Measurements from ENCODE around the gene SLC24A2.

Gene SLC24A2

DNA sequence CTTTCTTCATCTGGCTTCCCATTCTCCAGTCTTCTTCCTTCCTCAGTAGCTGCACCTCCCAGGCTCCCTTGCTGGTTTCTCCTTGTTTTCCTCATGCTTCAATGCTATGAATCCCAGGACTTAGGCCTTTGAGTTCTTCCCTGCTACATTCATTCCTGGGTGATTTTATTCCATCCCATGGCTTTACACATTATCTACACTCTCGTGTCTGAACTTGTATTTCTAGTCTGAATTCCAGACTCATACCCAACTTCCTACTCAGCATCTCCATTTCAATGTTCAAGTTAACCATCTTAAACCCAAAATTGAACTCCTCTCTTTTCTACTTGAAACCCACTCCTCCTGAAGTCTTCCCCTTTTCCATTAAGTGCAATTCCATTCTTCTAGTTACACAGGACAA lies 20.0 kb downstream of the SLC24A2 start:
- in situ Hi-C loops (cut with MboI; ENCODE audit: low sequenced_read_pairs): no loop called here

- in situ Hi-C loops (cut with MboI; ENCODE audit: low sequenced_read_pairs): no loop called here
These were observed 29.8 kb downstream of the SLC24A2 start for GRCh38 chr9:19759066-19759465.

GRCh38 chr9:19757745-19758144 lies 31.1 kb downstream of the SLC24A2 start:
- in situ Hi-C loops (cut with MboI; ENCODE audit: low sequenced_read_pairs): no loop called here

- in situ Hi-C loops (cut with MboI; ENCODE audit: low sequenced_read_pairs): no loop called here
These were observed 33.9 kb downstream of the SLC24A2 start for GRCh38 chr9:19754921-19755320.

GRCh38 chr9:19748278-19749126 lies 40.3 kb downstream of the SLC24A2 start:
- in situ Hi-C loops (cut with MboI; ENCODE audit: low sequenced_read_pairs): no loop called here

- in situ Hi-C loops (cut with MboI; ENCODE audit: low sequenced_read_pairs): no loop called here
These were observed 42.6 kb downstream of the SLC24A2 start for GRCh38 chr9:19746223-19746622.

- in situ Hi-C loops (cut with MboI; ENCODE audit: low sequenced_read_pairs): no loop called here
These were observed 47.7 kb downstream of the SLC24A2 start for GRCh38 chr9:19741178-19741577.

Data from HL-60/S4 treated with retinoic acid at 250 ng/mL for 4 days and 3 days (cell line).